ENCODE data around the gene SPOPL. TPM values are rescaled to one million over a fixed set of nuclear protein-coding genes. Genes with fewer than 3 reads are reported as not detected.

Gene SPOPL
- total RNA-seq (10 to 100 TPM in 7 of 9 donors, 1 to 10 TPM in 2; 4.6 to 26.2 (median 15.2) TPM), polyA plus RNA-seq (10 to 100 TPM in 1 of 3 donors, 1 to 10 TPM in 2; 1.5 to 11.0 (median 3.9) TPM)
- long read RNA-seq, donor 1, result 0 reads
- long read RNA-seq, donor 2, result 0 reads
- long read RNA-seq, donor 3, result 0 reads
- long read RNA-seq, donor 4, result 0 reads
- long read RNA-seq, donor 5, full-length matches to known transcripts, result 9 of 13 reads
- long read RNA-seq, donor 5, partial matches to known transcripts, result 1 of 13 reads
- long read RNA-seq, donor 5, other reads (novel, unspliced or antisense), result 3 of 13 reads
- long read RNA-seq, donor 6, result 0 reads
- long read RNA-seq, donor 7, full-length matches to known transcripts, result 1 of 1 reads
- long read RNA-seq, donor 7, partial matches to known transcripts, result 0 of 1 reads
- long read RNA-seq, donor 7, other reads (novel, unspliced or antisense), result 0 of 1 reads
- long read RNA-seq, donor 8, full-length matches to known transcripts, result 1 of 1 reads
- long read RNA-seq, donor 8, partial matches to known transcripts, result 0 of 1 reads
- long read RNA-seq, donor 8, other reads (novel, unspliced or antisense), result 0 of 1 reads
- long read RNA-seq, donor 9, result 0 reads
- long read RNA-seq, donor 10, full-length matches to known transcripts, result 1 of 1 reads
- long read RNA-seq, donor 10, partial matches to known transcripts, result 0 of 1 reads
- long read RNA-seq, donor 10, other reads (novel, unspliced or antisense), result 0 of 1 reads

- WGBS, 4 donors, result 0 to 2% (median 1%) methylated on average over 16 to 86 of the region's 86 CpGs
- TF ChIP-seq, protein P1, sequence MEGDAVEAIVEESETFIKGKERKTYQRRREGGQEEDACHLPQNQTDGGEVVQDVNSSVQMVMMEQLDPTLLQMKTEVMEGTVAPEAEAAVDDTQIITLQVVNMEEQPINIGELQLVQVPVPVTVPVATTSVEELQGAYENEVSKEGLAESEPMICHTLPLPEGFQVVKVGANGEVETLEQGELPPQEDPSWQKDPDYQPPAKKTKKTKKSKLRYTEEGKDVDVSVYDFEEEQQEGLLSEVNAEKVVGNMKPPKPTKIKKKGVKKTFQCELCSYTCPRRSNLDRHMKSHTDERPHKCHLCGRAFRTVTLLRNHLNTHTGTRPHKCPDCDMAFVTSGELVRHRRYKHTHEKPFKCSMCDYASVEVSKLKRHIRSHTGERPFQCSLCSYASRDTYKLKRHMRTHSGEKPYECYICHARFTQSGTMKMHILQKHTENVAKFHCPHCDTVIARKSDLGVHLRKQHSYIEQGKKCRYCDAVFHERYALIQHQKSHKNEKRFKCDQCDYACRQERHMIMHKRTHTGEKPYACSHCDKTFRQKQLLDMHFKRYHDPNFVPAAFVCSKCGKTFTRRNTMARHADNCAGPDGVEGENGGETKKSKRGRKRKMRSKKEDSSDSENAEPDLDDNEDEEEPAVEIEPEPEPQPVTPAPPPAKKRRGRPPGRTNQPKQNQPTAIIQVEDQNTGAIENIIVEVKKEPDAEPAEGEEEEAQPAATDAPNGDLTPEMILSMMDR (IDR thresholded peaks at IDR 0.05), result peak in 3 of 6 experiments; percentile 17 to 58 (median 33)
- TF ChIP-seq POLR2A (IDR thresholded peaks at IDR 0.05), result peak; percentile 1 to 83
- peak within 1 kb of the TSS; percentile 65 to 96 (median 81) for H3K4me3 ChIP-seq
- H3K4me1 ChIP-seq (replicated peaks in 1 of 2), result peaks cover 17 to 52% of the 10 kb centered on the region in 2 donors
- peak; percentile 92 to 95 (median 92) for DNase-seq
- H3K27me3 ChIP-seq, result no peaks in the 10 kb centered on the region
- H3K27ac ChIP-seq, result peak within 1 kb of the TSS; percentile 53 to 95 (median 89)
- H3K9me3 ChIP-seq (replicated peaks in 1 of 3), result no peaks in the 10 kb centered on the region
- intact Hi-C loops (cut with DNase I), result no loop called here
- no peaks in the 10 kb centered on the region for H3K36me3 ChIP-seq (replicated peaks in 1 of 2)
Measured at GRCh38 chr2:138501425-138502254, at the start of gene SPOPL. SPOPL (plus strand) TSS chr2:138501770; CDS start chr2:138550217, 48,447 bp downstream.

DNA sequence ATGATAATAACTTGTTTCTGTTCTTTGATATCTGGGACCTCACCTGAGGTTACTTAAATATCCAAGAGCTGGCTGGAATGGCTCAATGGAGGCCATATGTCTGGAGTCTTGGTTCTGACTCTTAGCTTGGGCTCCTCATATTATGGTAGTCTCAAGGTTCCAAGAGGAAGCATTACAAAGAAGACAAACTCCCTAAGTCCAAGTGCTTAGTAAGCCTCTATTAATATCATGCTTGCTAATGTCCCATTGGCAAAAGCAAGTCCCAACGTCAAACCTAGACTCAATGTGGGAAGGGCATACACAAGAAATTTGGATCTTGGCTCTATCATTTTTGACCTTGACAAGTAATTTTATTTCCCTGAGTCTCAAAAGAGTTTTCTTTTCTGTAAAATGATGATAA, 49.2 kb upstream of the SPOPL start:
- Histone ChIP-seq H3K36me3 (replicated peaks in 1 of 2) (no peaks in the 10 kb centered on the region), H3K4me1 (replicated peaks in 1 of 2) (no peaks in the 10 kb centered on the region), H3K27me3 (no peaks in the 10 kb centered on the region), H3K4me3 (no peak overlapping the region), H3K27ac (no peak overlapping the region), H3K9me3 (replicated peaks in 1 of 3) (no peaks in the 10 kb centered on the region)
- WGBS, 4 donors, result 69 to 92% (median 76%) methylated on average over 1 of the region's 1 CpG
- TF ChIP-seq, protein P1 (IDR thresholded peaks at IDR 0.05), result no peak
- TF ChIP-seq POLR2A (IDR thresholded peaks at IDR 0.05), result no peak
- intact Hi-C loops (cut with DNase I), result no loop called here
- no peak for DNase-seq

DNA sequence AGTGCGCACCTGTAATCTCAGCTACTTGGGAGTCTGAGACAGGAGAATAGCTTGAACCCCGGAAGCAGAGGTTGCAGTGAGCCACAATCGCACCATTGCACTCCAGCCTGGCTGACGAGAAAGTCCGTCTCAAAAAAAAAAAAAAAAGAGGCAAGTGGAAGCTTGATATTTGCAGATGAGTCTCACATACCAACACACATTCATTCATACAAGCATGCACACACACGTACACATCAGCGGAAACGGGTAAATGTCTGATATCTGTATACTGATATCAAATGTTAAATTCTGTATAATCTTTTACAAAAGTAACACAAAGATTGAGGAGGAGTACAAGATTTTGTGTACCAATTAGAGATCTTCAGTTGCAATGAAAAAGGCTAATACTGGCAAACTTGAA, 47.8 kb upstream of the SPOPL start:
- H3K4me3 ChIP-seq, result no peak overlapping the region
- H3K36me3 ChIP-seq (replicated peaks in 1 of 2), result no peaks in the 10 kb centered on the region
- intact Hi-C loops (cut with DNase I), result no loop called here
- no peaks in the 10 kb centered on the region for H3K4me1 ChIP-seq (replicated peaks in 1 of 2)
- H3K27me3 ChIP-seq, result no peaks in the 10 kb centered on the region
- H3K27ac ChIP-seq, result no peak overlapping the region
- 94 to 97% (median 95%) methylated on average over 8 of the region's 8 CpGs for WGBS, 4 donors
- no peaks in the 10 kb centered on the region for H3K9me3 ChIP-seq (replicated peaks in 1 of 3)
- TF ChIP-seq, protein P1 (IDR thresholded peaks at IDR 0.05), result no peak
- no peak for TF ChIP-seq POLR2A (IDR thresholded peaks at IDR 0.05)
- no peak for DNase-seq

DNA sequence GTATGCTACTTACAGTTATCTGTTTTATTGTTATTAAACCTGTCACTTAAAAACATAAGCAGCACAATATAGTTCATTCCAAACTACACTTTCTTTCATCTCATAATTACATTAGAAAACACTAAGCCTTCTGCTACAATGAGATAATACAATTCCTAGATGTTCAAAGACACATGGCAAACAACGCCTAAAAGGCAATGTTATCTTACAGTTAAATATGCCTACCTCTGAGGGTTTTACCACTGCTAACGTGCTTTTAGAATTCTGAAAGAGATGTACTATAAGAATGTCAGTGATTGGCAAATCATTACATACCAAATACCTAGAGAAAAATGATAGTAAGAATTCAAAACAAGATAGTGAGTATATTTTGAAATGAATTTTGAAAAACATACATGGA, 46.8 kb upstream of the SPOPL start:
- Histone ChIP-seq H3K36me3 (replicated peaks in 1 of 2) (no peaks in the 10 kb centered on the region), H3K27ac (no peak overlapping the region), H3K4me1 (replicated peaks in 1 of 2) (no peaks in the 10 kb centered on the region), H3K9me3 (replicated peaks in 1 of 3) (no peaks in the 10 kb centered on the region), H3K4me3 (no peak overlapping the region), H3K27me3 (no peaks in the 10 kb centered on the region)
- intact Hi-C loops (cut with DNase I), result no loop called here
- DNase-seq, result no peak
- 78 to 87% (median 86%) methylated on average over 2 of the region's 2 CpGs for WGBS, 4 donors
- TF ChIP-seq, protein P1 (IDR thresholded peaks at IDR 0.05), result no peak
- no peak for TF ChIP-seq POLR2A (IDR thresholded peaks at IDR 0.05)

All from adrenal gland (tissue), 19 donors.